Measurements from ENCODE around the gene DNAJC16. TPM values are rescaled to one million over a fixed set of nuclear protein-coding genes. Genes with fewer than 3 reads are reported as not detected.

Gene DNAJC16
- total RNA-seq, 2 experiments from 2014 or later = 9.1 to 16.8 TPM

DNA sequence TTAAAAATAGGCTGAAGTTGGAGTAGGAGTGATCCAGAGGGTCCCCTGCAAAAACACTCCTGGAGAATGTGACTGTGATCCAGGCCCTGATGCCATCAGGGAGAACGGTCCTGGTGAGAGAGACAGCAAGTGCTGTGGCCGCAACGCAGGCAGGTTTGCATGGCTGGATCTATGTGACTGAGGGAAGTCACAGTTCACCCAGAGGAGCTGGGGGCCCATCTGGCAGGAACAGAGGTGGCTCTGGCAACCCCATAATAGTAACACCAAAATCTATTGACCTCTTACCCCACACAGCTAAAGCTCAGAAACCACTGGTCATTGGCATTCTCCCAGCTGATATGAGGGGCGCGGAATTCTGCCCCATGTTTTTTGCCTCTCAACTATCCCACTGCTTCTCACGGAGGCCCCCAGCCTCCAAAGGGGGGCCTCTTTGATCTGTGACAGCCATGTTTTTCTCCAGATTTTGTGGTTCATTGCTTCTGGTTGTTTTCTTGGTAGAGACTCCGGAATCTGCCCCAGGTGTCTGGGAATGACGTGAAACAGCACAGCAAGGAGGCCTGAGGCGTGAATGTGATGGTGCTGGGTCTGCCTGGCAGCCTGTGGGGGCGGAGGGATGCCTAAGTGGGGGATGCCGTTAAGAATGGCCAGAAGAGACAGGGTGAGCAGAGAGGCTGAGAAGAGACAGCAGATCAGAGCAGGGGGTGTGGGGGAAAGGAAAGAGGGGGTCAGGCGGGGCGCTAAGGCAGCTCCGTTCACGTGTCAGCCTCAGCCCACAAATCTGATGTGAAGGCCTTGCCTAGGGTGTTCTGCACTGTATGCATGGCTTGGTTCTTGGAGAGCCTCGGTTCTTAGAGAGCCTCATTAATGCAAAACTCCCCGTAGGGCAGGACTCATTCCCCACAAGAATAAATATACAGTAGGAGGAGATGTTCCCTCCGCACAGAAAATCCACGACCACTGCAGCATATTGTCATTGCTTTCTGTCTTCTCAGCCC lies 26.2 kb upstream of the DNAJC16 start:
- Histone ChIP-seq H4K20me1 (ENCODE audit: insufficient read depth, low read length) (no peaks in the 10 kb centered on the region), H2AFZ (ENCODE audit: low read length) (no peak overlapping the region), H3K4me1 (ENCODE audit: insufficient read depth, low read length, poor library complexity, severe bottlenecking) (no peaks in the 10 kb centered on the region), H3K9me3 (ENCODE audit: low read length) (no peaks in the 10 kb centered on the region), H3K9me2 (ENCODE audit: insufficient read depth, low read length) (no peaks in the 10 kb centered on the region), H3K4me2 (ENCODE audit: low read length) (no peak overlapping the region), H3K36me3 (ENCODE audit: insufficient read depth, low read length) (peaks cover 5% of the 10 kb centered on the region; the same call in 1 of the 2 replicates), H3K27ac (ENCODE audit: low read depth, low read length, poor library complexity, severe bottlenecking) (no peak overlapping the region), H3K4me3 (ENCODE audit: low read depth, low read length, poor library complexity, severe bottlenecking) (no peak overlapping the region), H3K79me2 (ENCODE audit: insufficient read depth, low read depth, low read length) (no peaks in the 10 kb centered on the region)
- intact Hi-C loops (cut with micrococcal nuclease; ENCODE audit: unreplicated experiment) = loop anchor here (1.0 to 2.0 kb wide), 2 partner anchors 177 to 240 kb away; no protein-coding TSS in a partner anchor
- POLR2A ChIA-PET = no interaction called here
- DNase-seq (ENCODE audit: low spot score) = no peak
- no peak for TF ChIP-seq EZH2phosphoT487 (IDR thresholded peaks at IDR 0.05; ENCODE audit: borderline replicate concordance, low read depth, low read length)
- TF ChIP-seq CTCF (conservative IDR thresholded peaks at IDR 0.05; ENCODE audit: low read length) = no peak
- BruUV-seq (replicated peaks) = no TSS peak
- CTCF ChIA-PET (ENCODE audit: unreplicated experiment) = no interaction called here

- POLR2A ChIA-PET = no interaction called here
- peak; percentile 69 for DNase-seq (ENCODE audit: low spot score)
- BruUV-seq (replicated peaks) = no TSS peak
- Histone ChIP-seq H3K4me2 (ENCODE audit: low read length) (no peak overlapping the region), H3K9me2 (ENCODE audit: insufficient read depth, low read length) (no peaks in the 10 kb centered on the region), H3K79me2 (ENCODE audit: insufficient read depth, low read depth, low read length) (no peaks in the 10 kb centered on the region), H3K4me3 (ENCODE audit: low read depth, low read length, poor library complexity, severe bottlenecking) (no peak overlapping the region), H3K36me3 (ENCODE audit: insufficient read depth, low read length) (peaks cover 5% of the 10 kb centered on the region; the same call in 1 of the 2 replicates), H3K4me1 (ENCODE audit: insufficient read depth, low read length, poor library complexity, severe bottlenecking) (no peaks in the 10 kb centered on the region), H2AFZ (ENCODE audit: low read length) (no peak overlapping the region), H3K27ac (ENCODE audit: low read depth, low read length, poor library complexity, severe bottlenecking) (no peak overlapping the region), H3K9me3 (ENCODE audit: low read length) (no peaks in the 10 kb centered on the region), H4K20me1 (ENCODE audit: insufficient read depth, low read length) (no peaks in the 10 kb centered on the region)
- intact Hi-C loops (cut with micrococcal nuclease; ENCODE audit: unreplicated experiment) = loop anchor here (1.0 to 2.0 kb wide), 2 partner anchors 178 to 239 kb away; no protein-coding TSS in a partner anchor
- TF ChIP-seq CTCF (conservative IDR thresholded peaks at IDR 0.05; ENCODE audit: low read length) (peak; percentile 94), EZH2phosphoT487 (IDR thresholded peaks at IDR 0.05; ENCODE audit: borderline replicate concordance, low read depth, low read length) (no peak)
- CTCF ChIA-PET (ENCODE audit: unreplicated experiment) = no interaction called here
These were observed 25.2 kb upstream of the DNAJC16 start for GRCh38 chr1:15501208-15502032.

All from OCI-LY7 (cell line).